Chondrocyte (in vitro differentiated cells): ENCODE data around the gene DAB2IP. TPM values are rescaled to one million over a fixed set of nuclear protein-coding genes. Genes with fewer than 3 reads are reported as not detected.

Experiments used
- DNase-seq: peaks from one replicate; pipeline ENCODE4 v3.0.0; 2021; ENCODE audit warnings: mixed read lengths, low spot score
- H3K27ac Mint-ChIP-seq: one replicate; pipeline ENCODE4 v1.8.0; 2021; ENCODE audit warnings: mild to moderate bottlenecking, moderate library complexity, mixed read lengths; ENCODE audit not compliant: unreplicated experiment
- H3K27me3 Mint-ChIP-seq: 2 replicates; pipeline ENCODE4 v1.8.0; 2021; ENCODE audit warnings: low read depth, mixed read lengths
- H3K36me3 Mint-ChIP-seq: 2 replicates; pipeline ENCODE4 v1.8.0; 2021; ENCODE audit warnings: low read depth, mixed read lengths
- H3K4me1 Mint-ChIP-seq: 2 replicates; pipeline ENCODE4 v1.8.0; 2021; ENCODE audit warnings: low read depth, mild to moderate bottlenecking, mixed read lengths
- H3K4me3 Mint-ChIP-seq: one replicate; pipeline ENCODE4 v1.8.0; 2021; ENCODE audit warnings: mild to moderate bottlenecking, moderate library complexity, mixed read lengths; ENCODE audit not compliant: unreplicated experiment
- H3K9me3 Mint-ChIP-seq: 2 replicates; pipeline ENCODE4 v1.8.0; 2021; ENCODE audit warnings: low read depth, mixed read lengths
- total RNA-seq: library from RNA; stranded (reverse); gene quantifications from 3 replicates; pipeline ENCODE4 v1.2.1, GENCODE V29; 2021
- TF ChIP-seq, protein P1 (sequence below): fragments of 200-600 bp; sonication (generic); IDR thresholded peaks from 2 replicates; pipeline ENCODE4 v1.5.0; 2021; ENCODE audit warnings: antibody characterized with exemption, mild to moderate bottlenecking, moderate library complexity

DAB2IP gene
- total RNA-seq, 1 donor from 2014 or later, result 58.5 TPM

DNA sequence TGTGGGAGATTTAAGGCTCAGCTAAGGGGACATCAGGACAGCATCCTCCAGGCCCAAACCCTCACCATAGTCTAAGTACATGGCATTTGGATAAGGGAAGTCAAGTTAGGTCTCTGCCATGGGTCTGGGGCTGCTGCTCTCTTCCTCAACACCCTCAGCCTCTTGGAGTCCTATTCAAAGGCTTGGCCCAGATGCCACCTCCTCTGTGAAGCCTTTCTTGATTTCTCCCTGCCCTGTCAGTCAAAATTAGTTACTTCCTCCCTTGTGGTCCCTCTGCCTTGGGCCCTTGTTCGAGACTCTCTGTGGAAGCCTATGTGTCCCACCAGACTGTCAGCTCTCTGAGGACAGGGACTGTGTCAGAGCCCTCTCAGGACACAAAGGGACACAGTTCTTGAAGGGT, 17.7 kb upstream of the DAB2IP start:
- H3K27me3 Mint-ChIP-seq, result peaks cover 2% of the 10 kb centered on the region
- H3K36me3 Mint-ChIP-seq, result peaks cover 4% of the 10 kb centered on the region
- H3K4me1 Mint-ChIP-seq, result peaks cover 34% of the 10 kb centered on the region
- no peak overlapping the region for H3K4me3 Mint-ChIP-seq
- TF ChIP-seq, protein P1, sequence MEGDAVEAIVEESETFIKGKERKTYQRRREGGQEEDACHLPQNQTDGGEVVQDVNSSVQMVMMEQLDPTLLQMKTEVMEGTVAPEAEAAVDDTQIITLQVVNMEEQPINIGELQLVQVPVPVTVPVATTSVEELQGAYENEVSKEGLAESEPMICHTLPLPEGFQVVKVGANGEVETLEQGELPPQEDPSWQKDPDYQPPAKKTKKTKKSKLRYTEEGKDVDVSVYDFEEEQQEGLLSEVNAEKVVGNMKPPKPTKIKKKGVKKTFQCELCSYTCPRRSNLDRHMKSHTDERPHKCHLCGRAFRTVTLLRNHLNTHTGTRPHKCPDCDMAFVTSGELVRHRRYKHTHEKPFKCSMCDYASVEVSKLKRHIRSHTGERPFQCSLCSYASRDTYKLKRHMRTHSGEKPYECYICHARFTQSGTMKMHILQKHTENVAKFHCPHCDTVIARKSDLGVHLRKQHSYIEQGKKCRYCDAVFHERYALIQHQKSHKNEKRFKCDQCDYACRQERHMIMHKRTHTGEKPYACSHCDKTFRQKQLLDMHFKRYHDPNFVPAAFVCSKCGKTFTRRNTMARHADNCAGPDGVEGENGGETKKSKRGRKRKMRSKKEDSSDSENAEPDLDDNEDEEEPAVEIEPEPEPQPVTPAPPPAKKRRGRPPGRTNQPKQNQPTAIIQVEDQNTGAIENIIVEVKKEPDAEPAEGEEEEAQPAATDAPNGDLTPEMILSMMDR, result no peak
- no peak for DNase-seq
- no peak overlapping the region for H3K27ac Mint-ChIP-seq
- H3K9me3 Mint-ChIP-seq, result no peaks in the 10 kb centered on the region

DNA sequence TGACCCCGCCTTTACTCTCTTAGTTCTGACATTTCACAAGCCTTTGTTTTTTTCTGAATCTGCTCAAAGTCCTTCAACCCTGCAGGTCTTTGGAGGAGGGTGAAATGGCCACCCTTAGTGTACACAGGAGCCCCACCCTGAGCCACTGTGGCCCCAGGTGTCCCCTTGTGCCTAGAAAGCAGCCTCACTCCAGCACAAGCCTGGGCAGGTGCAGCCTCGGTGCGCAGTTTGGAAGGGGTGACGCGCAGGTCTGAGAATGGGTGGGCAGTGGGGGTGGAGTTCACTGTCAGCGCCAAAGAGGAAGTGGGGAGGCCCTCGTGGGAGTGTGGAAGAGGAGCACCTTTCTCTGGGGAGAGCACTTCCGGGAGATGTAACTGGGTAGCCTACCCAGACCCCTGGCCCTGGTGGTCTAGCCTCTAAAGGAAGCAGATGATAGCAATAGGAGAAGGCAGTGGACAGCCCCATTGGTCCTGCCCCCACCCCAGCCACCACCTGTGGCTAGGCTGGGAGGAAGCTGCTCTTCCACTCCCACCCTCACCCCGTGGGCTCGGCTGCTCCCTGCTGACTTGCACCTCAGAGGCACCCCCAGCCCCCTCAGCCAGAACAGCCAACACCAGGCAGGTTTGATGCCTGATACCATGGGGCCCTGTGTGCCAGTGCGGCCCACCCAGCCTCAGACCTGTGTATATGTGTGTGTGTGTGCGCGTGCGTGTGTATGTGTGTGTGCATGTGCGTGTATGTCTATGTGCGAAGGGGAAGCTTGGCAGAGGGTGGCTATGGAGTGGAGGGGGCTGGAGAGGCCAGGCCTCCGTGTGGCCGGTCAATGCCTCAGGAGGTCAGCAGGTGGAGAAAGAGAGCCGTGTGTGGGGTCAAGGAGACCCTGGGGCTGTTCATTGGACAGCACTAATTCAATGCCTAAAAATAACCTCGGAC, 16.8 kb upstream of the DAB2IP start:
- peak overlapping the region; percentile 68 for H3K27ac Mint-ChIP-seq
- TF ChIP-seq, protein P1, result peak; percentile 76
- DNase-seq, result no peak
- no peaks in the 10 kb centered on the region for H3K9me3 Mint-ChIP-seq
- no peak overlapping the region for H3K4me3 Mint-ChIP-seq
- peaks cover 4% of the 10 kb centered on the region for H3K36me3 Mint-ChIP-seq
- peaks cover 34% of the 10 kb centered on the region for H3K4me1 Mint-ChIP-seq
- H3K27me3 Mint-ChIP-seq, result peaks cover 2% of the 10 kb centered on the region

DNA sequence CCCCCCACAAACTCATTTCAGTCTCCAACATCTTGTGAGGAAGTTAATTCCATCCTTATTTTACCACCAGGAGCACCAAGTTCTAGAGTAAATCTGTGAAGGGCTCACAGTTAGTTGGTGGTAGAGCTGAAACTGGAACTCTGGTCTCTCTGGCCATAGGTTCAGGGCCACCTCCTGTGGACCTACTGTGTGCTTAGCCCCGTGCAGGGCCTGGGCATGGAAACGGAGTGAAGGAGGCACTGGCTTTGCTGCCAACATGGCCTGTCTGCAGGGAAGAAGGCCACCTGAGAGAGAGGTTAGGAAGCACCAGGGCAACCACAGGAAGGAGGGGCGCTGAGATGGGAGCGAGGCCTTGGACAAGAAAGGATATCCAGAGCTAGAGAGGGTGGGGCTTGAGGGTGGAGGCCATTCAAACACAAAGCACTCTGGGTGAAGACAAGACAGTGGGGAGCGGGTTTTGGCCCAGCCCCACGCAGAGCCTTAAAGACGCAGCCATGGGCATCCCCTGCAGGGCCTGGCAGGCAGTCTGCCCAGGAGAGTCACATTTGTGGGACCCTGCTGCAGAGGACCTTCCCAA, 16.0 kb upstream of the DAB2IP start:
- Mint-ChIP-seq H3K4me3 (no peak overlapping the region), H3K4me1 (peaks cover 36% of the 10 kb centered on the region), H3K27me3 (peaks cover 2% of the 10 kb centered on the region), H3K9me3 (no peaks in the 10 kb centered on the region), H3K27ac (no peak overlapping the region), H3K36me3 (peaks cover 4% of the 10 kb centered on the region)
- no peak for DNase-seq
- TF ChIP-seq, protein P1, result no peak

DNA sequence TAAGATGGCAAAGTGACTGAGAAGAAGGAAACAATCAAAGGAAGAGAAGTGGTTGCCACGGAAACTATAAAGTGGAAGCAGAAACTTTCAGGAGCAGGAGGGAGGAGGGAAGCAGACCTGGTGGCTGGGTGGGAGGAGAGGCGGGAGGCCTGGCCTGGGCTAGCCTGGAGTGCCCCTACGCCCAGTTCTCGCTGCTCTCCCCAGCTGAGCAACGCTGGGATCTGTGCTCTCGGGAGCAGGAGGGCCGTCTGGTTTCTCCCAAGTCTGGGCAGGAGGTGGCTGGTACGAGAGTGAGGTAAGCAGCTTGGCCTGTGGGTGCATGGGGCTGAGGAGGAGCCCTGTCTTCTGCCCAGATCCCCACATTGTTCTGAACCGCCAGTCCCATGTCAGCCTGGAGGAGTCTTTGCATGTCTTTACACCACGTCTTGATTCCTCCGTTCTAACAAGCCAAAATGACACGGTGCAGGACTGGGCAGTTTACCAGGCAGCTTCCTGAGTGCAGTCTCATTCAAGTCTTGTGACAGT, 15.0 kb upstream of the DAB2IP start:
- peaks cover 1% of the 10 kb centered on the region for H3K36me3 Mint-ChIP-seq
- peaks cover 2% of the 10 kb centered on the region for H3K27me3 Mint-ChIP-seq
- peaks cover 36% of the 10 kb centered on the region for H3K4me1 Mint-ChIP-seq
- H3K4me3 Mint-ChIP-seq, result no peak overlapping the region
- no peak for DNase-seq
- no peaks in the 10 kb centered on the region for H3K9me3 Mint-ChIP-seq
- no peak overlapping the region for H3K27ac Mint-ChIP-seq
- TF ChIP-seq, protein P1, result no peak

DNA sequence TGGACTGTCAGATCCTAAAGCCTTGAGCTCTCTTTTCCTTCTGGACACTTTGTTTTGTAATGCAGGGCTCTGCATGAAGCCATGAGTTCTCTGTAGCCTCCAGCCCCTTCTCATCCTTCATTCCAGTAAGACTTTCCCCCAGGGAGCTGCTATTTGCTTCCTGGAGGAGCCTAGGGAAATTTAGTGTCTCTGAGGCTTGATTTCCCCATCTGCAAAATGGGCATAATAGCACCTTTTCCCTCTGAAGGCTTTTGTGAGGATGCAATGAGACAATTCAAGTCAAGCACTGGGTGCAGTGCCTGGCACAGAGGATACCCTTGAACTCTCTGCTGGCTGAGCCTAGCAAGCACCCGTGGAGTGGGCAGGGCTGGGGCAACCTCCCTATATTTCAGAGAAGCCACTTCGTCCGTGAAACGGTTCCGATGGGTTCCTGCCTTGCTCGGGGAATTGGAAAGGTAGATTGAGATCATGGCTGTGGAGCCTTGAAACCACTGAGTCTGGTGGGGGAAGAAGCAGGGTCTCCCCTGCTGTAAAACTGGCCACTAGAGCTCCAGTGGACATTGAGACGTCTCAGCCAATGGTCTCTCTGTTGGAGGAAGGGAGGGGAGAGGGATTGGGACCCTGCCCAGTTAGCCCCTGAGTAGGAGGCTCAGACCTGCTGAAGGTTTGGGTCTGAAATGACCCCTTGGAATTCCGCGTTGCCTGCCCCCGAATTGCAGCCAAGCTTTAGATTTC, 14.3 kb upstream of the DAB2IP start:
- Mint-ChIP-seq H3K36me3 (peaks cover 1% of the 10 kb centered on the region), H3K4me1 (peaks cover 36% of the 10 kb centered on the region)

More for the DNA sequence above, 14.3 kb upstream of the DAB2IP start:
- no peaks in the 10 kb centered on the region for H3K9me3 Mint-ChIP-seq
- TF ChIP-seq, protein P1, result no peak
- peaks cover 2% of the 10 kb centered on the region for H3K27me3 Mint-ChIP-seq
- DNase-seq, result no peak
- H3K27ac Mint-ChIP-seq, result peak overlapping the region; percentile 38
- H3K4me3 Mint-ChIP-seq, result no peak overlapping the region
